Stimulated activated CD4-positive, alpha-beta T cell treated with anti-CD3 and anti-CD28 coated beads, TNF-alpha, amount 100 ng/mL, for 4 hours (primary cell): ENCODE results near the gene TACC2.
A peak's percentile ranks its signal among the peaks of the same experiment; 100 is the strongest.

Experiments used
- DNase-seq, 3 experiments: peaks; one replicate each; pipeline ENCODE4 v3.0.0-alpha.2; 2020; ENCODE audit warnings: low read depth in 3 of 3

The TACC2 gene

DNA sequence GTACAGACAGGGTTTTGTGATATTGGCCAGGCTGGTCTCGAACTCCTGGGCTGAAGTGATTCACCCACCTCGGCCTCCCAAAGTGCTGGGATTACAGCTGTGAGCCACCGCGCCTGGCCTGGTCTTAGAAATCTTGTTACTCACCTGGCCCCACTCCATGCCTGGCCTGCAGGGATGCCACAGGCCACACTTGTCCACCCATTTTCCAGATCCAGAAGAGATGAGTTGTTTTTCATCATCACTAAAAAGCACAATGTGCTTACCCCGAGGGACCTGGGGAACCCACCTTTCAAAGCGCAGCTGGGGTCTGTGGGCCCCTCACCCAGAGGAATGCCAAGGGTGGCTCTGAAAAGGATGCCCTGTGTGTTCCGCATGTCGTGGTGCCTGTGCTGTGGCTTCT lies 134.2 kb downstream of the TACC2 start:
- DNase-seq = no peak

DNA sequence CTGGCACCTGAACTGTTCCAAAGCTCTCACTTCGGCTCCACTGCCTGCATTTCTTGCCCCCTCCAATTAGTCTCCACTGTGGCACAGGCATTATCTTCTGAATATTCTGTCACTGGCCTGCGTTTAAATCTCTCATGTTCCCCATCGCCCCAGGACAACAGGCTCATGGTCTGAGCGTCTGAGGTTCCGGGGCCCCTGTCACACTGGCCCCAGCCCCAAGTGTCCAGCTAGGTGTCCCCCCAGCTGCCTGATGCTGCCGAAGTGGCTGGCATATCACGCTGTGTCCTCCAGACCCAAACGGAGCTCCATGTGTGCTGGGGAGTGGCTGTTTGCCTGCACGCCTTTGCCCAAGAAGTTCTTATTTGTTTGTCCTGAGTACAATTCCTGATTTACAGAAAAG lies 135.4 kb downstream of the TACC2 start:
- no peak for DNase-seq

DNA sequence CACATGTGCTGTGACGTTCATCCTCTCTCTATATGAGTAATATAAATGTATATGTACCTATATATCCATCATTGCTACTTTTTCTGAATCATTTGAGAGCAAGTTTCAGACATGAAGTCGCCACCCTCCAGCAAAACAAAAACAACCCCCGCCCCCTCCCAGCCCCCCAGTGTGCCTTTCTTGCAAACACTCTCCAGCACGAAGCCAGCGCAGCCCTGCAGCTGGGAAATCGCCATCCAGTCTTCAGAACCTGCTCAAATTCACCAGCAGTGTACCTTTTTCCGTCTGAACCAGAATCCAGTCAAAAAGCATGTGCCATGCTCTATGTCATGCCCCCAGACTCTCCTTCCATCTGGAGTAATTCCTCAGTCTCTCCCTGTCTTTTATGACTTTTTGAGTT lies 135.8 kb downstream of the TACC2 start:
- DNase-seq = no peak

DNA sequence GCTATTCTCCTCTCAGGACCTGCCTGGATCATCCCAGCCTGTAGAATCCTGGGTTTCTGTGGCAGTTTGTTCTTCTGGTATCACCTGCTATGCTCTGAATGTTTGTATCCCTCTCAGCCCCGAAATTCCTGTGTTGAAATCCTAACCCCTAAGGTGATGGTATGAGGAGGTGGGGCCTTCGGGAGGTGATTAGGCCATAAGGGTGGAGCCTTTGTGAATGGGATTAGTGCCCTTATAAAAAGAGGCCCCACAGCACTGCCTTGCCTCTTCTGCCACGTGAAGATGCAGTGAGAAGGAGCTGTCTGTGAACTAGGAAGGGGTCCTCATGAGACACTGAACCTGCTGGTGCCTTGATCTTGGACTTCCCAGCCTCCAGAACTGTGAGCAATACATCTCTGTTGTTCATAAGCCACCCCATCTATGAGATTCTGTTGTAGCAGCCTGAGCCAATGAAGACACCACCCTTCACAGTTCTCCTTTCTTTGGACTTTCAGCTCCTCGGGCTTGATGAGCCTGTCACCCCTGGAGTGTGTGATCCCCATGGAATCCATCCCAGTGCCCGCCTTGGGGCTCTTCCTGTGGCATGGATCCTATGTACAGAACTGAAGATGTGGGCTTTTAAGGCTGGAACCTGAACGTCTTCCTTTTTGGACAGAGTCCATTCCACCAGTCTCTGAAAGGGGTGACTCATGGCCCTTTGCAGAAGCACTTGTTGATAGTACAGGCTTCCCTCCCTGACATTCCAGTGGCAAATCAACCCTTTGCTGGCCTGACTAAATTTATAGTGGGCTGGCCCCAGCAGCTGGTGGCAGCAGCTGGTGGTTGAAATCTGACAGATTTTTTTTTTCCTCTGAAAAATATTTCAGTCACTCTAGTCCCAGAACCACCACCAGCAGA lies 138.0 kb downstream of the TACC2 start:
- DNase-seq = no peak

DNA sequence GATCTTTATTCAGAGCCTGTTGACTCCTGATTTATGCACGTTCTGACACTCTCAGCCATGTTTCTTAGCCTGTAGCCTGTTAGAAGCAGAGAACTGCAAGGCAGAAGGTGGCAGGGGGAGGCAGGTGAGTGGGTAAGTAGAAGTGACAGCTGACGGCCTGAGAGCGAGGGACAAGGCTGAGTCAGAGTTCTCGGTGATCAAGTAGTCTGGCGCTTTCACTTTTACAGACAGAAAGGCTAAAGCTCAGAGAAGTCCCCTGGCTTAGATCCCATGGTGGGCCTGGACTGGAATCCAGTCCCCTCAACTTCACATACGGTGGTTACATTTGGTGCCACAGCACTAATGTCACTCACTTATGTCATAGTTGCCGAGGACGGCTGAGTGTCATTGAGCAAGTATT lies 139.0 kb downstream of the TACC2 start:
- DNase-seq = no peak

DNA sequence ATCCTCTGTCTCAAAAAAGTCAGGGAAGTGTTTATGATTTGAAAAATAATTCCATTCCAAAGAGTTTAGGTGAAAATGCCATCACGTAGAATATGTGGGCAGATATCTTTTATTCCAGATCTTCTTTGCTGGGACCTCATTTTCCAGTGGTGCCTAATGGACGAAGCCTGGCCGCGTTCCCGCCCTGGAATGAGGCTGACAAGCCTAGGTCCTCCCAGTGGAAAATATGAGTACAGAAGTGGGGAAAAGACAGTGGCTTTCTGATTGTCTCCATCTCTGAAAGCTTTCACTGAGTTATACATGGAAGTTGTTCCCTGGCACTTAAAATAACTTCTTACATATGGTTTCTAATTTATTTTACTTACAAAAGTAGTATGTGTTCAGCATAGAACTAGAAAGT lies 139.4 kb downstream of the TACC2 start:
- no peak for DNase-seq

DNA sequence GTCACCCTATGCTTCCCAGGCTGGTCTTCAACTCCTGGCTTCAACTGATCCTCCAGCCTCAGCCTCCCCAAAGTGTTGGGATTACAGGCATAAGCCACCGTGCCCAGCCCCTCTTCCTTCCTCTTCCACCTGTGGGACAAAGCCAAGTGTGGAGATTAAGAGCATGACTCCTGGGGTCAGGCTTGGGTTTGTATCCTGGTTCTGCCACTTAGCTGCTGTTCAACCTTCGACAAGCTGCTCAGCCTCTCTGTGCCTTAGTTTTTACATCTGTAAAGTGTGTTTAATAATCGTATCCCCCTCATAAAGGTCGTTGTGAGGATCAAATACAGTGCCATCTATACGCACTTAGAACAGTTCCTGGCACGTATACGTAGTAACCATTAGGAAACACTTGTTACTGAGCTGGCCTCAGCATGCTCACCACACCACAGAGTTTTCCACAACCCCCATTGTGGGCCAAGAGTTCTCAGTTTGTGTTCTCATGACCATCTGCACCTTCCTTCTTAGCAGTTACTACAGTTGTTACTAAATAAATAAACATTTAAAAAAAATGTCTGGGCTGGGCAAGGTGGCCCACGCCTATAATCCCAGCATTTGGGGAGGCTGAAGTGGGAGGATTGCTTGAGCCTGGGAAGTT lies 141.6 kb downstream of the TACC2 start:
- no peak for DNase-seq

DNA sequence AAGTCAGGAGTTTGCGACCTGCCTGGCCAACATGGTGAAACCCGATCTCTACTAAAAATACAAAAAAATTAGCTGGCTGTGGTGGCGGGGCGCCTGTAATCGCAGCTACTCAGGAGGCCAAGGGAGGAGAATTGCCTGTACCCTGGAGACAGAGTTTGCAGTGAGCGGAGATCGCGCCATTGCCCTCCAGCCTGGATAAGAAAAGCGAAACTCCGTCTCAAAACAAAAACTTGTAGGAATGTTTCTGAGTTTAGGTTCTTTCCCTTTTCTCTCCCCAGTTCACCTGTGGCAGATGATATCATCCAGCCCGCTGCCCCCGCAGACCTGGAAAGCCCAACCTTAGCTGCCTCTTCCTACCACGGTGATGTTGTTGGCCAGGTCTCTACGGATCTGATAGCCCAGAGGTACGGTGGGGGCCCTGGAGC lies 143.4 kb downstream of the TACC2 start:
- no peak for DNase-seq

DNA sequence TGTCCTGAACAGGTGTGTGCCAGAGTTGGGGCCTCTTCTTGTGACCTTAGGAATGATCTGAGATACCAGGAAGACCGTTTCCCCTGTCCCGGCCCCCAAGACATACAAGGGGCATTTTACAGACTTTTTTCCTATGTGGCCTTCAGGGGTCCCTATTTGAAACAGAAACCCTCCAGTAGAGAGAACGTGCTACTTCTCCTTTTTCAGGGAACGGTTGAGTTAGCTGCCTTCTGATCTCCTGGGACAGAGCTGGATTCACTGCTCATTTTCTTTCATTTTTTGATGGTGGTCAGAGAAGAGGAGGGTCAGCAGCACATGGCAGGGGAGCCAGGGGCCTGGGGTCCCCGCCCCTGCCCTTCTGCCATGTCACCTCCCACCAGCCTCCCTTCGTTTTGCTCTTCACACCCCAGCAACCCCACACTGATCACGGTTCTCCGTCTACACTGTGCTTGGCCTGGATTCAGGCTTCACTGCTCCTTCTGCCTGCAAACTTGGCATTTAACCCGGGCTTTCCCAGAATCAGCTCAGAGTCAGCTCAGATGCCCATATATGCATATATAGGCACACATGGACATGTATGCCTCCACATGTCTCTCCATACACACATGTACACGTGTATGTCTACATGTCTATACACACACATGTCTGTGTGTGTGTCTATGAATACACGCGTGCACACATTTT lies 144.1 kb downstream of the TACC2 start:
- no peak for DNase-seq

DNA sequence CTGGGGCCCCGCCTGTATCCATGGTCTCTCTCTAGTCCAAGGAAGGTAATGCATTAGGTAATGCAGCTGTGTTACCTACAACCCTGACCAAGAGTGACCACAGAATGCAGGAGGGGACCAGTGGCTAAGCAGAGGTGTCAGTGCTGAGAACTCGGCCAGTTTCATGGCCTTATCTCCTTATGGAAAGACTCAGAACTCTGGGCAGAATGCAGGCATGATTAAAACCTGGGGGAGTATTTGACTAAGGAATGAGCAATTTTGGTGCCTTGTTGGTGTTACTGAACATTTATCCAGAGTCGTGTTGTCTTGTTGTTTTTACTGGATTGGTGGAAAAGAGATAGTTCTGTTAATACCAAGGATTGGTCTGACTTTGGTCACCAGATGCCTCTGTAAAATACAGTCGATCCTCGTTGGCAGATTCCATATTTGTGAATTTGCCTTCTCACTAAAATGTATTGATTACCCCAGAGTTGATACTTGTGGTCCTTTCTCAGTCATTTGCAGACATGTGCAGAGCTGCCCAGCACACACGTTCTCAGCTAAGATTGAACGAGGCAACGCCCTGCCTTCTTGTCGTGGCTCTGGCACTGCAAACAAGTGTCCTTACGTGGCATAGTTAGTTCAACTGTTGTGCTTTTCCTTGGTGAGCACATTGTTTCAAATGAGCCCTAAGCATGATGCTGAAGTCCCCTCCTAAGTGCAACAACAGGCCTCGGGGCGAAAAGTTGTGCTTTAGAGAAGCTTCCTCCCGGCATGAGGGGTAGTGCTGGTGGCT lies 146.5 kb downstream of the TACC2 start:
- DNase-seq = no peak

DNA sequence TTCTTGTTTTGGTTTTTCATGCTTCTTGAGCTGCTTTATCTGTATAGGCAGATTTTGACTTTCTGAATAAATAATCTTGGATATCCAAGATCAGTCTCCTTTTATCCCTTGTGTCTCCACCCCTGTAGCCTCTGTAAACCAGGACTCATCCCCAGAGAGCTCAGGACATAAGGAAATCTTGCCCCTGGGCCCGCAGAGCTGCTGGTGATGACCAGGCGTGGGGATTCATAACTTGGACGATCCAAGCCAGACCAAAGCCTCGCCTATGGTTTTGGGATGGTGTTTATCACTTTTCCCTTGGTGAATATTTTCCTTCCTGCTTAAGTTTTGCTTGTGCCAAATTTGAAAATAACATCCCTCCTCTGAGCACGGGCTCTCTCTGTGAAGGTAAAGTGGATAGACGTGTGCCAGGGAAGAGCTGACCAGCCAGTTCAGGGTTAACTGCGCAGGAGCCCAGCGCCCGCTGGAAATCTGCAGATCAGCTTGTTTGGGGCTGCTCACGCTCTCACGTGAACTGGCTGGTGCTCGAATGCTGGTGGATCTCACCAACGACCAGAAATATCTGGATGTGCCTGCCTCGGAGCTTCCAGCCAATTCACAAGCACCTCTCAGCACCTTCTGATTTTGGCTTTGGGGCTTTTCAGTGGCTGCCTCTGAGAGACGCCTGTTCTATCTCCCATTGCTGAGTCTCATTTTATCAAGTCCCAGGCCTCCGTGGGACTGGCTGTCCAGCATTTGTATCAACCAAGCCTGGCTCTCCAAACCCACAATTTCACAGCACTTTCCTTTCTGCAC lies 150.1 kb downstream of the TACC2 start:
- DNase-seq = no peak

DNA sequence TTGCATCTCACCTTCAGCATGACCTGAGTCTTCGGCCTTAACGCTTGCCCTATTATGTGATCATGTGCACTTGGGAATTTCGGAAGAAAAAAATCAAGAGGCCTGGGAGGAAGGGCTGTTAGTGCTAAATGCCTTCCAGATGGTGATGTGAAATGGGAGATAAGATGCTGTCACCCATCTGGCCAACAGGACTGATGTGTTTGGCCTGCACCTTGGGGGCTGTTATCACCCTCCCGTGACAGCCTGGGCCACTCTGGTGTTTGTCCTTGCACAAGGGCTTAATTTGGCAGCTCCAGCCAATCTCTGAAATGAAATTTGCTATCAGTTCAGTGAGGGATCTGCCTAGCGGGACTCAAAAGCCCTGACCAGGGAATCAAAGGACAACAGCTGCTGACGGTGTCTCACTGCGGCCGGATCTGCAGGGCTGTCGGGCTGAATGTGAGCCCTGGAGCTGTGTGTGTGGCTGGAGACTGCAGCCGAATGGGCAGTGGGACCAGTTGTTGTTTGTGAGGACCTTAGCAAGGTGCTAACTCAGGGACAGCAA lies 150.7 kb downstream of the TACC2 start:
- DNase-seq = no peak

DNA sequence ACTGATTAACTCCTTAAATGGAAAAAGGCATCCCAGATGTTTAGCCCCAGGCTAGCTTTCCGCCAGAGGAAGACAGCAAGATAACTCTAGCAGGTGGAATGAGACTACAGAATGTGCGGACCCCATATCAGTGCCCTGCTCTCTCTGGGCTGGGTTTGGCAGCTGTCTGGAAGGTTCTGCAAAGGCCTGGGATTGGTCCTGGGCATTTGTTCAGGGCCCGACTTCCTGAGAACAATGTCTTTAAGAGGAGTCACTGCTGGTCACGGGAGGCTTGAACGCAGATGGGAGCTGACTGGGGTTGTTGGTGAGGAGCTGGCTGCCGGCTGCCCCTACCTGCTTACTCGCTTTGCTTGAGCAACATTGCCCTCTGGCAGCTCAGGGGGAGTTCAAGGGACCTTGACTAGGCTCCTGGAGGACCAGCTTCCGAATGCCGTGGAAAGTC lies 151.5 kb downstream of the TACC2 start:
- no peak for DNase-seq

DNA sequence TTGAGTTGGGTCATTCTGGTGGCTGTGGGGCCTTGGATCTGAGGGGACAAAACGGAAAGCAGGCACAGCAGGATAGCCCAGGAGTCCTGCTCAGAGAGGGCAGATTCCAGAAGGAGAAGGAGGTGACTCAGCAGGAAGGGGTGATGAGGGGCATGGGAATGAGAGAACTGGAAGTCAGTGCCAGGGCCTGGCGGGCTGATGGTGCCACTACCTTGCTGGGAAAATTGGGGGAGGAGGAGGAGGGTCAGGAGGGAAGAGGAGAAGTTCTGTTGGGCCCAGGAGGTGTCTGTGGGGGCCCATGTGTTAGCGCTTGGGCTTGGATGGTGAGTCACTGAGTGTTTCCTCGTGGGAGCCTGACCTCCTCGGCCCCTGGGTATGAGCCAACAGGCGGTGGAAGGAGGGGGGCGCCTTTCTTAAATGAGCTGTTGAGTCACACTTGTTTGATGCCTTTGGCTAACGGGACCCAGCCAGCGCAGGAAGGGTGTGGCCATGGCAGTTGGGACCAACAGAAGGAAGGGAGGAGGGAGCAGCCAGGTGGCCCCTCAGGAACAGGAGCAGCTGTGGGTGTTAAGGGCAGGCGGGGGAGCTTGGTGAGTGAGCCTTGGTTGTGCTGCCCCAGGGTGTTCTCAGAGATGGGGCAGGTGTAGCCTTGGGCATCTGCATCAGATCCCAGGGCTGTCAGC lies 152.1 kb downstream of the TACC2 start:
- no peak for DNase-seq

DNA sequence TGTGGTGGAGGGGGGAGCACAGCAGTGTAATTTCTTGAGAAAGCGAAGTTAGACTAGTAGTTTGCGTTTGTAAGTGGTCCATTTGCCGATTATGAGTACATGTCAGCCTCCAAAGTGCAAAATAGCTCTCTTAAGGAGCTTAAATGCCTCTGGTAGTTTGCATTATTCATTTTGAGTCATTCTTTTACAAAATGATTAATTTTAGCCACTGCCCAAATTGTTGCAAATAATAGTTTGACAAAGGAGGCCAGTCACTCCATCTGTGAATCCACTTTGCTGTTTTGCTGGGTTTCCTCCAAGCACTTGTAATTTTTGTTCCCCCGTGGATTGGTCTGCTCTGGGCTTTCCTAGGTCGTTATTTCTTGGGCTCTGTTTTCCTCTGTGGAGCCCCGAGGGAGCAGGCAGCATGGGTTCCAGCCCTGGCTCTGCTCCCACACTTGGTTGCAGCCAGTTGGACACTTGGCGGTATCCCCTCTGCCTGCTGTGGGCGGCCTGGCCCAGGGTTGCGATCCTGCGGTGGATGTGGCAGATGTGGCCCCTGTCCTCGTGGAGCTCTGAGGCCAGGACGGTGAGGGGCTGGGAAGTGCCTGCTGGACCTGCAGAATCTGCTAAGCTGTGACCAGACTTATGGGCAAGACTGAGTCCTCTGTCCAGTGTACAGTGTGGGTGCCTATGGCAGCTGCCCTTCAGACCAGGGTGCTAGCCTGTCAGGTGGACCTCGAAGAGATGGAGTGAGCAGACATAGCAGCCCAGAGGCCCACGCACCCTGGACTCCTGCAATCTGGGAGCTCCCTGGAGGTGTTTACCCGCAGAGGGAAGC lies 153.1 kb downstream of the TACC2 start:
- no peak for DNase-seq

DNA sequence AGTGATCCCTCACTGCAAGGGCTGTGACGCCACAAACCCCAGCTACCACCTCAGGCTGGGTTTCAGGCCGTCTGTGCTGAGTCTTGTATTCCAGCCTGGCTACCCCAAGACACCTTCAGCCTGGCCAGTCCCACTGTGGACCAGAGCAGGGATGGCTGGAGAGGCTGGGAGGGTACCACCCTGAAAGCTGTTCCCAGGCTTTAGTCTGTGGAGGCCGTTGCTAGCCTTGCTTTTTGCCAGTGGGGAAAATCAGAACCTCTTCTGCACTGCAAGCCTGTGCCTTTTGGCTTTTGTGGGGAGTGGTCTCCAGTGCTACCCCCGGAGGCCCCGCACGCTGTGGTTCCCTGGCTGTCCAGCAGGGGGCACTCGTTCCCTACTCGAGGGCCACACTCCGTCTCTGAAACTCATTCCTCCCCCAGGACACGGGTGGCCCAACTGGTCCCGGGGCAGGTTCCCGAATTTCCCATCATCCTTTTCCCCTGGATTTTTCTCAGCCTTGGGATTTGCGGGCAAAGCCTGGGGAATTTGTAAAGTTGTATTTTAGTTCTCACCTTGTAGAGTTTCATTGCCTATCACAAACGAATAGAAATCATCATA lies 153.8 kb downstream of the TACC2 start:
- DNase-seq = peak in 2 of 3 experiments; percentile 1 to 15

DNA sequence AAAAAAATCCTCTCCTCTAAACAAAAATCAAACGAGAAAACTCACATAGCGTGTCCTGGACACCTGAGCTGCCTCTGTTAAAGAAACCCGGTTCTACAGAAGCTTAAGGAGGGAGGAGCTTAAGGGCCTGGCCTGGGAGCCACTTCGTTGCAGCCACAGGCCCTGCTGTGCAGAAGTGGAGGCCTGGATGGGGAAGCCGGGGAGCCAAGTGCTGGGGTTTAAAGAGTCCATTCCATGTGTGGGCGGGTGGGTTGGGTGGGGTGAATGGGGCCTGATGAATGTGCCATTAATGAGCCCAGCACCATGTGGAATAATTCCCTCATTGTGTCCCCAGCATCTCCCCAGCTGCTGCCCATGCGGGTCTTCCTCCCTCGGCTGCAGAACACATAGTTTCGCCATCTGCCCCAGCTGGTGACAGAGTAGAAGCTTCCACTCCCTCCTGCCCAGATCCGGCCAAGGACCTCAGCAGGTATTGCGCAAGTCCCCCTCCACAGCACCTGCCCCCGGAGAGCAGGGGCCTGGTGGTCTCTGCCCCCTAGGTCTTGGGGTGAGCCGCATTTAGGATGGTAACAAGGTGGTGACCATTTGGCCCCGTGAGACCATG lies 154.4 kb downstream of the TACC2 start:
- no peak for DNase-seq

DNA sequence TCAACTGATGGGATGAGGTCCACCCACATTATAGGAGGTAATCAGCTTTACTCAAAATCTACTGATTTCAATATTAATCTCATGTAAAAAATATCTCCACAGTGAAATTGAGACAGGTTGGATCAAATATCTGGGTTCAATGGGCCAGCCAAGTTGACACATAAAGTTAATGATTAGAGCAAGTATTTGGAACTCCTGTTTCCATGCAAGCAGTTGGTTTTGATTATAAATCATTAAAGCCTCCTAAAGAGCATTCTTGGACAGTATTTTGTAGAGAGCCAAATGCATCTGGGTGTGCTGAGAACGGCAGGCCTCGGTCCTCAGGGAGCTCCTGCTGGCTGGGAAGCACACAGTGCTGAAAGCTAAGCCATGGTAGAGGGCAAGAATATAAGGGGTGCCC lies 155.2 kb downstream of the TACC2 start:
- no peak for DNase-seq

DNA sequence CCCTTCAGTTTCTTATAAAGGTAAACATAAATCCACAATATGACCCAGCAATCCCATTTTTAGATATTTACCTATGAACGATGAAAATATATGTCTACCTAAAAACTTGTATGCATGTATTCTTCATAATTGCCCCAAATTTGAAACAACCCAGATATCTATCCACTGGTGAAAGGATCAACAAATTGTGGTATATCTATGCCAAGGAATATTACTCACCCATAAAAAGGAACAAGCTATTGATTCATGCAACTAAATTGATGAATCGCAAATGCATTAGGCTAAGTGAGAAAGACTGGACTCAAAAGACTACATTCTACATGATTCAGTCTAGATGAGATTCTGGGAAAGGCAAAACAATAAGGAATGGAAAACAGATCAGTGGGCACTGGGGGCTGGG lies 156.2 kb downstream of the TACC2 start:
- DNase-seq = no peak
